HG03571 (cell line): ENCODE results near the gene DIAPH2.

ENCODE experiments used
- ATAC-seq: cut with Tn5 transposase; IDR thresholded peaks from one replicate; pipeline ENCODE4 v1.9.1; 2021; ENCODE audit not compliant: unreplicated experiment

The DIAPH2 gene

DNA sequence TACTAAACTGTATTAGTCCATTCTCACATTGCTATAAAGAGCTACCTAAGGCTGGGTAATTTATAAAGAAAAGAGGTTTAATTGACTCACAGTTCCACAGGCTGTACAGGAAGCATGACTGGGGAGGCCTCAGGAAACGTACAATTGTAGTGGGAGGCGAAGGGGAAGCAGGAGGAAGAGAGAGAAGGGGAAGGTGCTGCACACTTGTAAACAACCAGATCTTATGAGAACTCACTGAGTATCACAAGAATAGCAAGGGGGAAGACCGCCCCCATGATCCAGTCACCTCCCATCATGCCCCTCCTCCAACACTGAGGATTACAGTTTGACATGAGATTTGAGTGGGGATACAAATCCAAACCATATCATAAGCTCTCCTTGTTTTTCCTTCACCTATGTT lies 239.9 kb downstream of the DIAPH2 start:
- no peak for ATAC-seq

DNA sequence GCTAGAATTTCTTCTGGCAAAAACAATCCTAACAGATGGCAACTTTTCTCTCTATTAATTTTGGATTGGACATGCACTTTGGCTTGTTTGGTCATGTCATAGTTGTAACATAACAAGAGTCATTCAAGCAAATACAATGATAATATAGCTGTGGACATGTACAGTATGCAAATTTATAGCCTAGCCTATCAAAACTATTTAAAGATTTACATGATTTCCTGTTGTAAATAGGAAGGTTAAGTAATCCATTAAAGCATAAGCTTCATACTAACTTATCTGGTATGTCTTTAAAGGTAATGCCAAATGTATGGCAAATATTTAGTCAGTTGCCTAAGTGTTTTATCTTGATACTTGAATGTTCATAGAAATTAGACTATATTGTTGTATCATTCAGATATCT lies 244.4 kb downstream of the DIAPH2 start:
- ATAC-seq: no peak

DNA sequence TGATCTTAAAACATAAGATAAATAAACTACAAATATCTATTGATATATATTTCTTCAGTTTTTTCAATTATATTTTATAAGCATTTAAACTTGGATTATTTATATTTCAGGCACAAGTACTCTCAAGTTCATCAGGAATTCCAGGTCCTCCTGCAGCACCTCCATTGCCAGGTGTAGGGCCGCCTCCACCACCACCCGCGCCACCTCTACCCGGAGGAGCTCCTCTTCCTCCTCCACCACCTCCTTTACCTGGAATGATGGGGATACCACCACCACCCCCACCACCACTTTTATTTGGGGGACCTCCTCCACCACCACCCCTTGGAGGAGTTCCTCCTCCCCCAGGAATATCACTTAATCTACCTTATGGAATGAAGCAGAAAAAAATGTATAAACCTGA lies 273.1 kb downstream of the DIAPH2 start:
- no peak for ATAC-seq

DNA sequence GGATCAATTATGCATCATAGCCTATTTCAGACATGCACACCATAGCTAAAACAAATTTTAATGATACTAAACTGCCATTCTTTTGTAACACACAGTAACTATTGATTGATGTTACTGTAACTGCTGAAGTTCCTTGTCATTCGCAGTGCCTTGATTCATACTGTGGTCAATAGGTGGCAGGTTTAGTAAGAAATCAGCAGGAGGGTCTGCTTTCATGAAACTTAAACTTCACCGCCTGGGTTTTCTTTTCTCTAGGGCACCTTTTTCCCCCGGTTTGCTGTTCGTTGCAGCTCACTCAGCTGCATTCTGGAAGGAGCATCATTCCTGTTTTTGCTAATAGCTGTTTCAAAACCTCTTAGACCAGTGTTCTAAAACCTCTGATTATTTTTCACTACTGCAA lies 287.2 kb downstream of the DIAPH2 start:
- ATAC-seq: no peak

DNA sequence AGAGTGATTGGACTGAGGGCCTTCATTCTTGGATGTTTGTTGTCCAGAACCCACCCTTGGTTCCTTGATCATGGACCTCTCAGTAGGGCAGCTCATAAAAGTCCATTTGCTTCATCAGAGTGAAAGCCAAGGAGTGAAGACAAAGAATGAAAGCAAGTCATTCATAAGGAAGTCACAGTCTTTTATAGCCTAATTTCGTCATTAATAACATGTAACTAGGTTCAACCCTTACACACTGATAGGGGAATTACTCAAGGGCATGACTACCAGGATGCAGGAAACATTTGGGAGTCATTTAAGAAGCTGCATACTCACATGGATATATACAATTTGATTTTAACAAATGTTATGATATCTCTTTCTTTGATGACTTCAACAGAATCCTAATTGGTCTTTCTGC lies 294.3 kb downstream of the DIAPH2 start:
- no peak for ATAC-seq

DNA sequence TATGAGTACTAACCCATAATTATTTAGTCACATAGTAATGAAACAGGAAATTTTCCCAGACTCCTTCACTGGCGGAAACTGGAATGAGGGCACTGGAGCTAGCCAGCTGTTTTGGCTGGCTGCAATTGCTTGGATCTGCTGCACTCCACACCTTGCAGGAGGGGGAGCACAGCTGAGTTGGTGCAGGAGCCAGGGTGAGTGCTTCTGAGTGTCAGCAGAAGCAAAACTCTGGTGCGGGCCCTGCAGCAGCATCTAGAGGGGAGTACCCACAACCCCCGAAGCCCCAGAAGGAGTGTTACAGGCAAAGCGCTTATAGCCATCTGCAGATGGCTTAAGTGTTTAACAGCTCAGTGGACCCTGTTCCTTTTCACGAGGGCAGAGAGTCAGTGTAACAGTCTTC lies 295.1 kb downstream of the DIAPH2 start:
- ATAC-seq: no peak

DNA sequence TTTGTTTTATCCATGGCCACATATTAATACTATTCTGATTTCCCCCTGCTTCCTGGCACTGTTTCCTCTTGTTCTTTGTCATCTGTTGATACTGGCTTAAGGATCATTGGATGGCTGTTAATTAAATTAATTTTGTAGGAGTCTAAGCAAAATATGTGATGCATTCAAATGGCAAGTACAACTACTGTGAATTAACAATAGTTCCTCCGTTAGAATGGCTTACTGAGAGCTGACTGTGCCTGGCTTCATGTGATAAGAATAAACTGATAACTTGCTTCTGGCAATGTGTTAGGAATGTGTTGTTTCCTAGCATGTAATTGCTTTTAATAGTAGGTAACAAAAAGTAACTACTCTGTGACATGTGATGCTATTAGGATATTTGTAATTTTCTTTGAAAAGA lies 297.5 kb downstream of the DIAPH2 start:
- ATAC-seq: no peak

DNA sequence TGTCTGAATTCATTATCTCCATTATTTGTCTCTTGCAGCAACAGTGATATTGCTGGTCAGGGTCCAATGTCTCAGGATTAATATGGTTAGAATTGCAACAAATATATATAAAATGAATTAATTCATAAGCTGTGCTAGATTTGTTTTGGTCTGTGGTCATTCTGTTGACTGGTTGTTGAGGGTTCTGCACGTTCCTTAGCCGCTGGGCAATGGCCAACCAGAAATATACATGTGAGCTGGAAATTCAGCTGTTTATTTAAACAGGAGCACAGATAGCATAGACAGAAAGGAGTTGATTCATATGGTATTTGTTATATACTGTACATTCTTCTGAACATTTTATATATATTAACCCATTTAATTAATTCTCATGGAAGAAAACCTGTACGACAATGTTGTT lies 299.9 kb downstream of the DIAPH2 start:
- no peak for ATAC-seq

DNA sequence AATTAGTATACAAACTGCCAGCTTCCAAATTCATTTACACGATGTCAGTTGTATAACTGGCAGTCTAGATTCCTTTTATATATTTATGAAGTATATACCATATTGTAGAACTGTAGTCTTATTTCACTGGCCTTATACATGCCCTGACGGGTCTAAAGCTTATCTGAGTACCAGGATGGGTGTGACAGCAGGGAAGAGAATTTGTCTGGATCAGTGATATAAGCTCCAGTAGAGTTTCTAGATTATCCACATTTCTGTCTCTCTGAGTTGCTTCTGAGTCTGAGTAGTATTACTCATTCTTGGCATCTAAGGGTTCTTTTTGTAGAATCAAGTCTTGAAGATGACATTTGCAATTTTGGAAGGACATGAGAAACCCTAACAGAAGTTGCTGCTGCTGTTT lies 300.4 kb downstream of the DIAPH2 start:
- no peak for ATAC-seq

DNA sequence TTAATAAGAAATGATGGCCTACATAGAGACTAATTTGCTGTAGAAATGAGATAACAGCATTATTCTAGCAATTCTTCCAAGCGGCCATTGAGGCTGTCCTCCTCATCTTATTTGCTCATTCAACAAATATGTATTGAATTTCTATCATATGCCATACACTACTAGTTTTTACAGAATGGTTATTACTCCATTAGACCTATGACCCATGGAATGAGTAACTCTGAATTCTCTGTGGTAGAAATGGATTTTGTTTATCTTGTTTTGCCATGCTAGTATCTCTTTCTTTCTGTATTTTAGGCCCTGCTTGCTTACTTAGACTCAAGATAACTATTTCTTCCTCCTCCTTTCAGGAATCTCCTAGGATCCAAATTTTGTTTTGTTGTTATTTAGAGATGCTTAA lies 302.6 kb downstream of the DIAPH2 start:
- ATAC-seq: no peak

DNA sequence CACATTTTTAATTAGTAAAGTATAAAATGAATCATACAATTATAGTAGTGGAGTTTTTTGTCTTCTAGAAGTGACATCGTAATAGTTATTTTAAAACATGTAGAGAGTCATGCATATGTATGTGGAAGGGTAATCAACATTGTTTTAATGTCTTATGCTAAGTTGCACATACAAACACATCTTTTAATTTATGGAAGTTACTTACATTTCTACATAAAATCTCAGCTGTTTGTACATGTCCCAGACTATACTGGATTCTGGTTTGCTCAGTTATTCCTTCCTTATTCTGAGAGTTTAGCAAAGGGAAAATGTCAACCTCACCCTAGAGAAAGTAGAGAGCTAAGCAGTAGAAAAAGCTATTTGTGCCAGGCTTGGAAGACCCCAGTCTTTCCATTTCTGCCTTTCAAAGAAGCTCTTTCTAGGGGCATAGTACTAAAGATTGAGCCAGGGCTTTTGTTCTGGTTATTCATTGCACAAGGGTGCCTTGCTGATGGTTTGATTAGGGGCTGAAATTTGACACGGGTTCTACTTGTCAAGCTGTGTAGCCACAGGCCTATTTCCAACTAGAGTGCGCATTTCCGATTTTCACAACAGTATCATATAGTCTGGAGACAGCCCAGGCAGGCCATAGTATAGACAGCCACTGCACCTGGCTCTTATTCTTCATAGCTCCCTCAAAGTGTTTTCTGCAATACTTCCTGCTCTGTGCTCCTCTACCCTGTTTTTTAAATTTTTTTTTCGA lies 305.4 kb downstream of the DIAPH2 start:
- no peak for ATAC-seq

DNA sequence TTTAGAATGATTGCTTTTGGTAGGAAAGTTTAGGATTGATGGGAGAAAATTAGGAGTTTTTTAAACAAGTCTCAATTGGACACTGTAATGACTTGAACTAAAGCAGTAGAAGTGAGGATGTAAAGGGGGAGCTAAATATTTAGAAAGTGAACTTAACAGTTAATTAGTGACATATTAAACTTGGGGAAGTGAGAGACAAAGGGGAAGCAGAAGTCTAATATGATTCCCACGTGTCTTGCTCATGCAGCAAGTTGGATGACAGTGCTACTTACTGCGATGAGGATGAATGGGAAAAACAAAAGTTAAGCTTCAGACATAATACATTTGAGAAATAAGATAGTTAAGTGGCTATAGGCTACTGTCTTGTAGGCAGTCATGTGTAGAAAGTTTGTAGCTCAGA lies 309.5 kb downstream of the DIAPH2 start:
- ATAC-seq: no peak

DNA sequence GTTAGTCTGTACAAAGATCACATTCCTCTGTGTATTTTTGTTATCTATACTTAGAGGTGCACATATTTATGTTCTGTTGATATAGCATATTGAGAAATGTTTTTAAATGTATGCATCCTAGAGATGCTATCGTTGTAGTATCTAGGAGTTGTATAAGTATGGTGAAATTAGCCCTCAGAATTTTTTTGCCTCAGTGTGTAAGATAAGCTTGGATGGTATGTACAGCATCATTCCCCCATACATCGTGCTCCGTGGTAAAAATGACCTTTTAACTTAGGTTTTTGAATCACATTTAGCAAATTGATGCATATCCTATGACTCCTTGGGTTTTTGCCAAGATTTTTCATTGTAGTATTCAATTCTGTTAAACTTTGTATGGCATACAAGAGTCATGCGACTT lies 312.6 kb downstream of the DIAPH2 start:
- no peak for ATAC-seq

DNA sequence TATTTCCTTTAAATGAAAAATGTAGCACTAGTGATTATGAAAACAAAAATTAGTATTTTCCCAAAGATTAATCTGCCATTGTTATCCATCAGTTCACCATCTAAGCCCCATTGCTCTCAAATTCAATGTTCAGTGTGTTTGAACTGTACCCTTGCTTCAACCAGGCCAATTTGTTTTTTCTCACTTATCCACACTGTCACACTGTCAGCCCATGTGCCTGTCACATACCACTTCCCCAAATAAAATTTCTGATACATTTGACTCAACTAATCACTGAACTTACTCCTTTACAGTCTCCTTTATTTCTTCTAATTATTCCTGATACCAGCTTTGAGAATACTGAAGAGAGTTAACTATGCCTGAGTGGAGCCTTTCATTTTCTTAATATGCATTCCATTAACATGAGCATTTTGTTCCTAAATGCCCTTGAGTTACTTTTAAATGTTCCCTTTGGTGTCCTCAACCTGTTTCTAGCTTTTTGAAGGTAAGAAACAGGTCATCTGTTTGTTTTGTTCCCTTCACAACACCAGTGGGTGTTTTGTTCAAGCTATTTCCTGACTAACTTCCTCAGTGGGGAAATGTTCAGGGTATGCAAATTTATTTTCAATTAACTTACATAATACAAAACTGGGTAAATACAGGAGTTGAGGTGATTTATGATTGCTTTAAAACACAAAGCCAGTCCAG lies 316.2 kb downstream of the DIAPH2 start:
- ATAC-seq: no peak

DNA sequence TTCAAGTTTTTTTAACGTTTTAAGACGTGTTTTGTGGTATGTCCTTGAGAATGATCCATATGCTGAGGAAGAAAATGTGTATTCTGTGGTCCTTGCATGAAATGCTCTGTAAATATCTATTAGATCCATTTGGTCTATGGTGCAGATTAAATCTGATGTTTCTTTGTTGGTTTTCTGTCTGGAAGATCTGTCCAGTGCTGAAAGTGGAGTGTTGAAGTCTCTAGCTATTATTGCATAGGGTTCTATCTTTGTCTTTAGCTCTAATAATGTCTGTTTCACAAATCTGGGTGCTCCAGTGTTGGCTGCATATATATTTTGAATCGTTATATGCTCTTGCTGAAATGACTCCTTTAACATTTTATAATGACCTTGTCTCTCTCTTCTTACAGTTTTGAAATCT lies 321.5 kb downstream of the DIAPH2 start:
- ATAC-seq: no peak

DNA sequence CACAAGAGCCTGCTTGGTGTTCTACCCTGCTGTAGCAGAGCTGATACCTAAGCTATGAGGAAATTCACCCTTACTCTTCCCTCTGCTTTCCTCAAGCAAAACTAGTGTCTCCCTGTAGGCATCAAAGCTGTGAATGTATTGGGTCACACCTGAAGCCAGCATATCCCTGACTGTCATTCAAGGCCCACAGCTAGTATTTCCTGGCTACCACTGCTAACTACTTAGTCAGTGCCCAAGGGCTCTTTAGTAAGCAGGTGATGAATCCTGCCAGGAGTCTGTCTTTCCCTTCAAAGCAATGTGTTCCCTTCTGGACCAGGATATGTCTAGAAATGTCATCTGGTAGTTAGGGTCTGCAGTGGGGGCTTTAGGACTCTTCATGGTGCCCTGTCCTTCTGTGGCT lies 324.7 kb downstream of the DIAPH2 start:
- no peak for ATAC-seq

DNA sequence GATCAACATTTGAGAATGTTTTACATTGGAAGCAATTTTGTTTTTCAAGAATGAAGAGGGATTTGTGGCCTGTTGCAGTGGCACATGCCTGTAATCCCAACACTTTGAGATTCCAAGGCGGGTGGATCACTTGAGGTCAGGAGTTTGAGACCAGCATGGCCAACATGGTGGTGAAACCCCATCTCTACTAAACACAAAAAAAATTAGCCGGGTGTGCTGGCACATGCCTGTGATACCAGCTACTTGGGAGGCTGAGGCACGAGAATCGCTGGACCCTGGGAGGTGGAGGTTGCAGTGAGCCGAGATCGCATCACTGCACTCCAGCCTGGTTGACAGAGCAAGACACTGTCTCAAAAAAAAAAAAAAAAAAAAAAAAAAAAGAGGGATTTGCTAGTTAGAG lies 326.9 kb downstream of the DIAPH2 start:
- ATAC-seq: no peak

DNA sequence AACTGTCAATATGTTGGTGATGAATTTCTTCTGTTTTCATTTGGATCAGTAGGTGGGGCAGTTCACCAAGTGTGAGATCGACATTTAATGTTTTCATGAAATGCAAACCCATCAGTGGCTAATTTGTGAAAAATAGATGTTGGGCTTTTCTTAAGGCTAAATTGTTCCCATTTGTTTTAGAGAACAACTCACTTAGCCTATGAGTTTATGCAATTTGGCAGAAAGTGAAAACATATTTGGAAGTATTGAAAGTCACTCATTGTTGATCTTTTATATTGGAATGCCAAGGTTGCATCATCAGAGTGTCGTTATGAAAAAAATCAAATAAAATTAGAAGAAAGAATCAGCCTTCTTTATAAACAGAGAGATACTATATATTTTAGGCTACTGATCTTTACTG lies 331.5 kb downstream of the DIAPH2 start:
- ATAC-seq: no peak

DNA sequence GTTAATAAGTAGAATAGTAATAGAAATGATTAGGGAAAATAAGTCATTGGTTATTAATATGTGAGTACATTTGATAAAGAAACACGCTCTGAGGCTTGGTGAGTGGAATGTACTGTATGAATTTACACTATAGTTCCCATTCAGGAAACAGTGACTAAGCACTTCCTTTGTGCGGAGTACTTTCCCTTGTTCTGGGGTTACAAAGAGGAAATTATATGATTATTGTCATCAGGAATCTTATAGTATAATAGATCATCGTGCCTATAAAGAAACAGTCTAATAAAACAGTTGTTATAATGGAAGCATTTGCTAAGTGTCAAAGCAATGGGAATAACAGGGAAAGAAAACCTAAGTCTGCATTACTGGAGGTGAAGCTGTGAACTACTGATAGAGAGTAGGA lies 337.0 kb downstream of the DIAPH2 start:
- ATAC-seq: no peak

DNA sequence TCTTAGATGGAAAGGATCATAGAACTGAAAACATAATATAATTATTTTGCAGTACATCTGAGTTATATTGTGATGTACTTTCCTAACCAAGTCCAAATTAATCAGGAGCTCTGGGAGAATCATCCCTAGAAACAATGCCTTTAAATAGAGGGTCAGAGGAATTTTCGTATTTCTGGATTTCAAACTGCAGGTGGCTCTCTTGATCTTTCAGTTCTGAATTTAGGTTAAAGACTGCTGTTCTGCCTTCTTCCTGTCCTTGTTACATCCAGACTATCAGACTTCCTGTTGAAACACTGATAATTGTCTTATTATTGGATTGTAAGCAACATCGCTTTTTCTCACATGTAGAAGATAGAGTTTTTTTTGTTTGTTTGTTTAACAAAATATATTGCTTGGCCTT lies 341.8 kb downstream of the DIAPH2 start:
- ATAC-seq: no peak

DNA sequence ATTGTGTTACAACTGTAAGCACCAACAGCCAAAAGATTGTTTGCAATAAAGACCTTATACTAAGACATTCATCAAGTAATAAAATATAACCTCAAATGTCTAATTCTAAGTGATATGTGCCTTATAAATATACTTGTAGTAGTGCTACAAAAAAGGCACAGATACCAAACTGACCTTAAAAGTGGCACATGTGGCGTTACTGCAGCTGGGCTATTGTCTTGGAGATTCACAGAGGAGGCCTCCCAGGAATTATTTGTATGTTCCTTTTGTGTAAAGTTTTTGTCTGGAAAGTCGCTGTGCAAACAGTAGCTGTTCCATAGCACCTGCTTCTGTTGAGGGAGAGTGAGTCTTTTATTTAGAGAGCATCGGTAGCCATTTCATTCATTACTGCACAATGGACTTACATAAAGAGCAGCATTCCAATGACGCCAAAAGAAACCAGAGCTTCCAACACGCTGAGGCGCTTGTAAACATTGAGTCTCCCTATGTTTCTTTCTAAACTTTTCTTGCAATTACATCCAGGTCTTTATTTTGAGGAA lies 342.8 kb downstream of the DIAPH2 start:
- ATAC-seq: no peak

DNA sequence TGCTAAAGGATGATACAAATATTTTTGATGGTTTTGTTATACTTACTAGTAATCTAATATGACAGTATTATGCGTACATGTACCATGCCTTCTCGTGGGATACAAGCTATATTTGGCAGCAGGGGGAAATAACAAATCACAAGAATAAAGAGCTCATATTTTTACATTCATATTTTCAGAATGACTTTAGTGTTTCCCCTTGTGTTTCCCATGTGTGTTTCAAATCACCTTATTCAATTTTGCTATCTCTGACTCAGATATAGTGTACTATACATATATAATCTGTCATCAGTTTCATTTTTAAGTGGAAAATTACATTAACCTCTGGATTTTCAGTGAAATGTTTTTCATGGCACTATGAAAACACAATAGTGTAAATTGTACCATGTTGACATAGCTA lies 345.8 kb downstream of the DIAPH2 start:
- ATAC-seq: no peak

DNA sequence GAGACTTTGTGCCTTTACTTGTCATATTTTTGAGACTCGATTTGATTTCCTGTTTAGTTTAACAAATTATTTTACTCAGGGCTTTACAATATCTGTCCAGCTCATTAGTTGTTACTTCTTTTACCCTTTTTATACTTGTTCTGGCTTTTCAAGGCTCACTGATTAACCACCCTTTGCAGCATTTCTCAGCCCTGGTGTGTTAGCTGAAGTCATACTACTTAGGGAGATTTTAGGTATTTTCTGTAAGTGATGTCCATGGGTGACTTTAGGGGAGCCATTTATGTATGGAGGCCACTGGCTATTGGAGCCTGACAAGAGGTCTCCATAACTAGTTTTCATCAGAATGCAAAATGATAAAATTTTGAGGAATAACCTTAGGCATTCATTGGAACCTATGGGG lies 346.3 kb downstream of the DIAPH2 start:
- ATAC-seq: no peak
